T-helper 2 cell treated with Interferon-gamma antibody and Interleukin-4, amounts not matched to agents 100 ng/mL and 5 ng/mL, for 36 hours (primary cell): Measurements from ENCODE around the gene HASPIN. TPM values are rescaled to one million over a fixed set of nuclear protein-coding genes. Genes with fewer than 3 reads are reported as not detected.

Experiments used
- intact Hi-C: fragments of 100-400 bp; cut with micrococcal nuclease; formaldehyde crosslinking; loops from one replicate; pipeline ENCODE4 v1.15.1; 2023
- total RNA-seq: library from RNA; stranded (reverse); gene quantifications from 2 replicates; pipeline ENCODE4 v1.2.3, GENCODE V29; 2022

The HASPIN gene
- total RNA-seq, 1 donor from 2014 or later = 26.9 TPM

GRCh38 chr17:3762922-3763776 lies 39.4 kb downstream of the HASPIN start:
- intact Hi-C loops = no loop called here

GRCh38 chr17:3763777-3764170 lies 40.1 kb downstream of the HASPIN start:
- intact Hi-C loops = no loop called here

GRCh38 chr17:3765981-3766380 lies 42.3 kb downstream of the HASPIN start:
- intact Hi-C loops = loop anchor here (1.0 kb wide), 1 partner anchor 11 kb away; no protein-coding TSS in a partner anchor

GRCh38 chr17:3766779-3767178 lies 43.1 kb downstream of the HASPIN start:
- intact Hi-C loops = no loop called here

GRCh38 chr17:3768341-3768740 lies 44.6 kb downstream of the HASPIN start:
- intact Hi-C loops = no loop called here

GRCh38 chr17:3768769-3769168 lies 45.1 kb downstream of the HASPIN start:
- intact Hi-C loops = no loop called here

GRCh38 chr17:3770466-3770865 lies 46.8 kb downstream of the HASPIN start:
- intact Hi-C loops = no loop called here

GRCh38 chr17:3771140-3771539 lies 47.4 kb downstream of the HASPIN start:
- intact Hi-C loops = no loop called here

GRCh38 chr17:3772764-3773163 lies 49.1 kb downstream of the HASPIN start:
- intact Hi-C loops = no loop called here

- intact Hi-C loops = no loop called here
Measured at GRCh38 chr17:3773511-3773910, 49.8 kb downstream of the HASPIN start.

GRCh38 chr17:3773966-3774365 lies 50.3 kb downstream of the HASPIN start:
- intact Hi-C loops = no loop called here

Other genes with a start within 250 kb of the HASPIN start
- gene ASPA, start 247.9 kb upstream of the HASPIN start, total RNA-seq = not detected in 2 replicates
- gene TRPV3, start 166.1 kb upstream of the HASPIN start, total RNA-seq = 0.27 and 0.41 TPM in 2 replicates
- gene TRPV1, start 114.5 kb upstream of the HASPIN start, total RNA-seq = 5.8 and 6.3 TPM in 2 replicates
- 12.6 and 13.3 TPM in 2 replicates for gene SHPK, start 87.7 kb upstream of the HASPIN start, total RNA-seq
- gene CTNS, start 87.1 kb upstream of the HASPIN start, total RNA-seq = 24.4 and 26.9 TPM in 2 replicates
- 29.4 and 30.3 TPM in 2 replicates for gene TAX1BP3, start 55.3 kb upstream of the HASPIN start, total RNA-seq
- gene EMC6, start 55.1 kb upstream of the HASPIN start, total RNA-seq = 44.3 and 45.3 TPM in 2 replicates
- gene P2RX5, start 27.7 kb upstream of the HASPIN start, total RNA-seq = 71.5 and 73.1 TPM in 2 replicates
- gene ITGAE, start 77.3 kb downstream of the HASPIN start, total RNA-seq = 34.5 TPM in 2 replicates
- 43.4 and 45.6 TPM in 2 replicates for gene NCBP3, start 122.3 kb downstream of the HASPIN start, total RNA-seq
- 3.6 and 3.7 TPM in 2 replicates for gene CAMKK1, start 169.2 kb downstream of the HASPIN start, total RNA-seq
- 2.0 and 2.5 TPM in 2 replicates for gene P2RX1, start 192.6 kb downstream of the HASPIN start, total RNA-seq
- gene ATP2A3, start 240.5 kb downstream of the HASPIN start, total RNA-seq = 306 and 313 TPM in 2 replicates